GM21423 (cell line): ENCODE data around the gene CYP27C1.
"Not testable (repeated sequence)": the region's sequence is repeated elsewhere in the genome, so short reads cannot be mapped to it uniquely, and the experiment has no call there.

Experiments
- ATAC-seq: cut with Tn5 transposase; IDR thresholded peaks from one replicate; pipeline ENCODE4 v1.9.1; 2021; ENCODE audit warnings: mild to moderate bottlenecking, moderate library complexity; ENCODE audit not compliant: unreplicated experiment

Gene CYP27C1

GRCh38 chr2:127175041-127175721 lies 44.9 kb downstream of the CYP27C1 start:
- no peak for ATAC-seq

- ATAC-seq, result no peak
Measured at GRCh38 chr2:127174640-127175039, 45.5 kb downstream of the CYP27C1 start.

DNA sequence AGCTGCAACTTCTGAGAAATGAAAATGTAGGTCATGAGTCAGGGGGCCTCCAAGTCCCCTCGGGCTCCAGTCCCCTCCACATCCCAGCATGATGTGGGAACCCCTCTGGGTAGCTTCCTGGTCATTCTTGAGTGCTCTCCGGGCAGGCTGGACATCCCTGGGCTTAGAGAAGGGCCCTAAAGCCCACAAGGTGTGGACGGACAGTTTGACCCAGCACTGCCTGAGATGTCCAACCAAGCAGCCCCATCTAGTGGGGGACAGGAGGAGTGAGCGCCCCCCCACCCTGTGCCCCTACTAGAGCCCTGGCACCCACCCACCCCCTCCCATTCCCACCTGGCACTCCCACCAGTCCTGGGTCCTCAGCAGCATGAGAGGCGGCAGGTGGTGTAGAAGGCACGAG lies 46.0 kb downstream of the CYP27C1 start:
- no peak for ATAC-seq

DNA sequence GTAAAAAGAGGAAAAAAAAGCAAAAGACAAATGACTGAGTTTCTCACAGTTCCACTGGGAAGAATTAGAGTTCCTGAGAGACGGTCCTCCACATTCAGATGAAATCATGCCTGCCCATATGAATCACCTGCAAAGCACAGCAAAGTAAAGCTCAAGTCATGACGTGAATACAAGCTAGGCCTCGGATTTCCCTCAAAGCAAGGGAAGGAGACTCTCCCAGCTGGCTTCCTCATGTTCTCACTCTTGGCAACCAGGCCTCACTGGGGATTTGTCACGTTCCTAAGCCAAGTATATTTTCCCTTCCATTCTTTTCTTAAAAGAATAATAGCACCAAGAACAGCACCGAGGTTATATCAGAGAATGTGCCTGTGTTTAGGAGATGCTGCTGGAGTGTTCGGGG lies 47.0 kb downstream of the CYP27C1 start:
- no peak for ATAC-seq

- no peak for ATAC-seq
Measured at GRCh38 chr2:127172306-127172705, 47.8 kb downstream of the CYP27C1 start.

DNA sequence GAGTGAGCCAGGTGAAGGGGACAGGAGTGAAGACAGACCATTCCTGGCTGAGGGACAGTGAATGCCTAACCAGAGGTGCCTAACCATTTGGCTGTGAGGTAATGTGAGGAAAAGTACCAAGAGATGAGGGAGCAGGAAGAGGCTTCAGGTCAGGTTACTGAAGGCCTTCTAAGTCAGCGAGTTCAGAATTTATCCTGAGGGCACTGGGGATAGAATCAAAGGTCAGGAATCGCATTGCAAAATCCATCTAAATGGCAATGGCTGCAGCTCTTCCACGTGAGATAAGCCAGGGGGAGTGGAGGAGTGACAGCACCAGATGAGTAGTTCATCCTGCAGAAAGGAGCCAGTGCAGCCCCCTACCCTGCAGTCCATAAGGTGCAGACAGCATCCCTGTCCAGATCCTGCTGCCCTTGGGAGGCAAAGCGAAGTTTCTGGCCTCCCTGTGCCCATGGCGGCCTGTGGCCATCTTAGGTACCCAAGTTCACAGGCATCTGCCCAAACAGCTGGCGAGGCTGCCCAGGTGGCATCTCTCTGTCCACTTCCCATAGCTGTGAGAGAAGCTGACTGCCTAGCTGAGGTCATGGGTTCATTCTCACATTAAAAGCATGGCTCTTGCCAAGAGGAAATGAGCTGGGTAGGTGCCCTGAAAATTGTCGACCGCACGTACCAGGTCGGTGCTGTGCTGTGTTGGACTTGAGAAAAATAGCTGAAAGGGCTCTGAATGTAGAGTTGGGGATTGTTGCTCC lies 49.5 kb downstream of the CYP27C1 start:
- no peak for ATAC-seq

DNA sequence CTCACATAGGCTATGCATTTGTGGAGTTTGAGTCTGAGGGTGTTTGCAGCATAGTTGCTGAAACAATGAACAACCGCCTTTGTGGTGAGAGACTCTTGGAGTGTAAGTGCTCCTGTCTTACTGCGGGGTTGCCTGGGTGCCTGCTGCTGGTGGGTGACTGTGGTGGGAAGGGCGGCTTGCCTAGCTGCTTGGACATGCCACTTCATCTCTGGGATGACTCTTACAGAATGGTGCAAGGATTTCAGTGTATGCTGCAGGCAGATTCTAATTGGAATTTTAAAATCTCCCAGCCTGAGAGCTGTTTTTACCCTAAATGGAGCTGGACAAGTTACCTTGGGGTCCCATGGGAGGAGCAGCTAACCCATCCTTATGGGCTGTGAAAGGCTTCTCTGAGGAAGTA lies 50.1 kb downstream of the CYP27C1 start:
- no peak for ATAC-seq

DNA sequence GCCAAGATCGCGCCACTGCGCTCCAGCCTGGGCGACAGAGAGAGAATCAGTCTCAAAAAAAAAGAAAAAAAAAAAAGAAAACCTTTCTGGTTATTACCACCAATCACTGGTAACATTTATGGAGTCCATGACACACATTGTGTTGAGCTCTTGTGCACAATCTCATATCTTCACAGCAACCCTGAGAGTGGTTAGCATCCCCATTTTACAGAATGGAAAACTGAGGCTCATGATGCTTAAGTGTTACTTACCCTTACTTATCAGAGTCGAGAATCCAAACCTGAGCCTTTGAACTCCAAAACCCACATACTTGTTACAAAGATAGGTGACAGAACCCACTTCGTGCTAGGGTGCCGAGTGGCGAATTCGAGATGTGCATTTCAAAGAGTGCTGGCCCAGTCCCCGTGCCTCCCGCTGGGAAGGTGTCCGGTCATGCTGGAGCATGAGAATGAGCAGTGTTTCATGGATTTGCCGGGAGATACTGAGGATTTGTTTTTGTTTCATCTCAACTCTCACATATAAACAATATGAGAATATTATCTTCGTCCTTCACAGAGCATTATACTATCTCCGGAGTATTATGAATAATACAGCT lies 50.9 kb downstream of the CYP27C1 start:
- ATAC-seq, result no peak

DNA sequence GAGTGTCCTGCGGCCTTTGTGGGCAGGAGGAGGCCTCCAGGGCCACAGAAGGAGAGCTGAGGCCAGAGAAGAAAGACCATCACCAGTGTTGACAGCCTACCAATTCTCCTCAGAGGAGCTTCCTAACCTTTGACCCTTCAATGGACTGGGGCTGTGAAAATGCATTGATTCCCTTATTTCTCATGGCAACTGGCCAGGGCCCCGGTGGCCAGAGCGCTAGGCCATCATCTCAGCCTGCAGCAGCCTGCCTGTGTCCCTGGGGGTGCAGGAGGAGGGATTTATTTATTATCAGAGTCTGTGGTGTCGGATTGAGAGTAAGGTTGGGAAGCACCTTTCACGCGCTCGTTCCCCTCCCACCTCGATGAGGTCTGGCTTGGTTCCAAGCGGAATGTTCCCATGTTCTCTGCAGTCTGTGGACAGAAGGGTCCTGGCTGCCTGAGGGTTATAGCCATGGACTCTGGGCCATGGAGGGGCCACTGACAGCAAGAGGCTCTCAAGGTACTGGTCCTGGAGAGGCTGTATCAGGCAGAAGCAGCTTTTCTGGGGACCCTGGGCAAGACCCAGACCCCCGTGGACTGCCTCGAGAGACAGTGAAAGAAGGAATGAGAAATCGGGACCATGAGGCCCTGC lies 53.8 kb downstream of the CYP27C1 start:
- no peak for ATAC-seq

DNA sequence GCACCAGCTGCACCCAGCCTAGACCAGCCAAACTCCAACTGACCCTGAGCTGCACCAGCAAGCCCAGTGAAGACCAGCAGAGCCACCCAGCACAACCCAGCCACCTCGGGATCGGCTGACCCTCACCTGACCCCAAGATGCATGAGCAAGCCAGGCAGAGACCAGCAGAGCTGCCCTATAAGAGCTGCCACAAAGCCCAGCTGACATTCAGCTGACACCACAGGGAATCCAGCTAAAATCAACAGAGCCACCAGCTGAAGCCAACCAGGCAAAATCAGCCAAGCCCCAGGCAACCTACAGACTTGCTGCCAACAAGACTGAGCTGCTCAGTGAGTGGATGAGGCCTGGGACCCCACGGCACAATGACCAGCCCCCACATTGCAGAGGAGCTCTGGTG lies 54.6 kb downstream of the CYP27C1 start:
- ATAC-seq, result no peak

- ATAC-seq, result no peak
Measured at GRCh38 chr2:127164761-127165538, 55.1 kb downstream of the CYP27C1 start.

DNA sequence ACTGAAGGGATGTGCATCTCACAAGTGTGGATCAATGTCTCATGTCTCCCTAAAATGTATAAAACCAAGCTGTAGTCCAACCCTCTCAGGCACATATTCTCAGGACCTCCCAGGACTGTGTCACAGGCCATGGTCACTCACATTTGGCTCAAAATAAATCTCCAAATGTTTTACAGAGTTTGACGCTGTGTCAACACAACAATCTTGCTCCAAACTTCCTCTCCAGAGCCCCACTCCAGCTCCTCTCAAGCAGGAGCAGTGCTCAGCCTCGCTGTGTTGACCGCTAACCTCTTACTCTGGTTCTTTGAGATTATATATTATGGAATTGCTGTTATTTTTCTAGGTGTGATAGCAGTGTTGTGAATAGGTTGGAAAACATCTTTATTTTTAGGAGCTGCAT lies 56.2 kb downstream of the CYP27C1 start:
- ATAC-seq, result no peak

GRCh38 chr2:127163090-127163406 lies 57.1 kb downstream of the CYP27C1 start:
- ATAC-seq, result not testable (repeated sequence)

GRCh38 chr2:127162261-127163089 lies 57.6 kb downstream of the CYP27C1 start:
- no peak for ATAC-seq

GRCh38 chr2:127161176-127162136 lies 58.6 kb downstream of the CYP27C1 start:
- no peak for ATAC-seq

- ATAC-seq, result no peak
Measured at GRCh38 chr2:127160676-127161075, 59.4 kb downstream of the CYP27C1 start.

- no peak for ATAC-seq
Measured at GRCh38 chr2:127159543-127159942, 60.6 kb downstream of the CYP27C1 start.

DNA sequence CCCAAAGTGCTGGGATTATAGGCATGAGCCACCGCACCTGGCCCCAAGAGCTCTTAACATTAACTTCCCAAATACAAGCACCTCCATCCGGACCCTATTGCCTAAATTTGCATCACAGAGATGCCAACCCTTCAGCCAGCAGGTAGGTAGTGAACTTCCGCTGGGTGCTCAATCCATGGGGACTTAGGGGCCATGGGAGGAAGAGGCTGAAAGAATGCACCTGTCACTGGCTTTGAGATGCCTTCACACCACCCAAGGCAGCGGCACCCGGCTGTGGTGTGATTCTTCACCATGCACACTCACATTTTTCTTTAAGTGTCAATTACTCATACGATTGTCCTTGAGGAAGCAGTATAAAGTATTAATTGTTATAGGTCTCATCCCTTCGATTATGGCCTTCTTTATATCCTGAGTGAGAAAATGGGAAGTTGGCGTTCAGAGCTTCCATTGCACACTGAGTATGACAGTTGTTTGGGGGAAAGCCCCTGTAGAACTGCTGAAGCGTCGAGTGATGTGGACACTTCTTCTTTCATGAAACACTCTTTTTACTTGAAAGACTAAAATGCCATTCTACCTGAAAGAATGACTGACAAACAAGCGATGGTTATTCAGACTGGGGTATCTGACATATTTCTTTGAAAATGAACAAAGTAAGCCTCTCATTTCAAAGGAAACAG lies 61.3 kb downstream of the CYP27C1 start:
- peak; percentile 66 for ATAC-seq
